ENCODE data around the gene SHKBP1. TPM values are rescaled to one million over a fixed set of nuclear protein-coding genes. Genes with fewer than 3 reads are reported as not detected.

Gene SHKBP1
- total and polyA plus RNA-seq, 10 of the 15 experiments (the other 5 are each of a cell fraction or from before 2014, with no cell fraction given): 2.3 to 123 (median 67.0) TPM

GRCh38 chr19:40582467-40582866 is 5.8 kb downstream of the SHKBP1 start:
- DNase-seq (ENCODE audit: low read depth, low spot score) (no peak), FAIRE-seq (no peak), ATAC-seq (no peak)
- no peaks in the 10 kb centered on the region for H3K27me3 ChIP-seq (replicated peaks in 1 of 2; ENCODE audit: control insufficient read depth in 2 of 2, insufficient read depth in 2 of 2, low read length in 1 of 2)
- 44% methylated on average over 2 of the region's 2 CpGs for WGBS (ENCODE audit: insufficient coverage, insufficient replicate concordance, low lambda C conversion rate, missing lambda C conversion rate)
- intact Hi-C loops (cut with micrococcal nuclease; ENCODE audit: unreplicated experiment): no loop called here
- RAD21 ChIA-PET (ENCODE audit: unreplicated experiment): no interaction called here
- SMC1A ChIA-PET (ENCODE audit: uncharacterized antibody, unreplicated experiment): no interaction called here
- no TSS peak for BruUV-seq (replicated peaks)
- H3K79me2 ChIP-seq (ENCODE audit: control insufficient read depth, insufficient read depth, low read length): peaks cover 1% of the 10 kb centered on the region
- TF ChIP-seq SIX5 (IDR thresholded peaks at IDR 0.05; ENCODE audit: low read depth, low read length, severe bottlenecking) (no peak), TCF7 (IDR thresholded peaks at IDR 0.05; ENCODE audit: borderline replicate concordance) (no peak), SREBF2 (IDR thresholded peaks at IDR 0.05; ENCODE audit: low read length) (no peak), JUNB (IDR thresholded peaks at IDR 0.05) (no peak), DPF2 (IDR thresholded peaks at IDR 0.05) (no peak), SREBF1 (IDR thresholded peaks at IDR 0.05; ENCODE audit: low read length) (no peak), ZNF592 (IDR thresholded peaks at IDR 0.05) (no peak), SKIL (IDR thresholded peaks at IDR 0.05; ENCODE audit: low read depth, poor library complexity, severe bottlenecking) (no peak), SMAD5 (IDR thresholded peaks at IDR 0.05; ENCODE audit: low read depth) (no peak), HCFC1 (IDR thresholded peaks at IDR 0.05; ENCODE audit: low read length) (no peak), SMAD1 (IDR thresholded peaks at IDR 0.05; ENCODE audit: low read depth, partially characterized antibody) (no peak), ATF3 (IDR thresholded peaks at IDR 0.05; ENCODE audit: borderline replicate concordance, extremely low read depth, low read depth, low read length) (no peak), CBFB (IDR thresholded peaks at IDR 0.05; ENCODE audit: low read depth) (no peak)
- POLR2A ChIA-PET: interaction anchor here (0.6 kb wide), 1 partner anchor 330 kb away, joined by 3 read pairs; no protein-coding TSS in a partner anchor
- no peaks in the 10 kb centered on the region for H3K9me3 ChIP-seq (replicated peaks; ENCODE audit: control insufficient read depth, insufficient read depth, low read length)
- H3K36me3 ChIP-seq (ENCODE audit: control insufficient read depth in 2 of 2, insufficient read depth in 2 of 2, low read length in 1 of 2): peaks cover 8 to 14% of the 10 kb centered on the region in 2 experiments
- in situ Hi-C loops (cut with MboI): no loop called here
- CTCF ChIA-PET: no interaction called here
- no peak overlapping the region for H3K9ac ChIP-seq (ENCODE audit: control insufficient read depth, insufficient read depth, low read length)
- no peak overlapping the region for H3K27ac ChIP-seq (ENCODE audit: control insufficient read depth, insufficient read depth)
- H4K20me1 ChIP-seq (ENCODE audit: control insufficient read depth, insufficient read depth): no peaks in the 10 kb centered on the region
- H3K4me3 ChIP-seq: no peak overlapping the region
- H3K4me2 ChIP-seq (ENCODE audit: control insufficient read depth, insufficient read depth): no peak overlapping the region
- peaks cover 28% of the 10 kb centered on the region for H3K4me1 ChIP-seq (ENCODE audit: control insufficient read depth, insufficient read depth, low read length)
- no peak overlapping the region for H2AFZ ChIP-seq (ENCODE audit: control insufficient read depth, low read depth, low read length)
